Right forelimb (tissue), 1 donor: Measurements from ENCODE around the gene NCOA7.
"Not testable (repeated sequence)": the region's sequence is repeated elsewhere in the genome, so short reads cannot be mapped to it uniquely, and the experiment has no call there.

Experiments
- DNase-seq: peaks from one replicate; pipeline ENCODE4 v3.0.0-alpha.2; 2018

The NCOA7 gene

DNA sequence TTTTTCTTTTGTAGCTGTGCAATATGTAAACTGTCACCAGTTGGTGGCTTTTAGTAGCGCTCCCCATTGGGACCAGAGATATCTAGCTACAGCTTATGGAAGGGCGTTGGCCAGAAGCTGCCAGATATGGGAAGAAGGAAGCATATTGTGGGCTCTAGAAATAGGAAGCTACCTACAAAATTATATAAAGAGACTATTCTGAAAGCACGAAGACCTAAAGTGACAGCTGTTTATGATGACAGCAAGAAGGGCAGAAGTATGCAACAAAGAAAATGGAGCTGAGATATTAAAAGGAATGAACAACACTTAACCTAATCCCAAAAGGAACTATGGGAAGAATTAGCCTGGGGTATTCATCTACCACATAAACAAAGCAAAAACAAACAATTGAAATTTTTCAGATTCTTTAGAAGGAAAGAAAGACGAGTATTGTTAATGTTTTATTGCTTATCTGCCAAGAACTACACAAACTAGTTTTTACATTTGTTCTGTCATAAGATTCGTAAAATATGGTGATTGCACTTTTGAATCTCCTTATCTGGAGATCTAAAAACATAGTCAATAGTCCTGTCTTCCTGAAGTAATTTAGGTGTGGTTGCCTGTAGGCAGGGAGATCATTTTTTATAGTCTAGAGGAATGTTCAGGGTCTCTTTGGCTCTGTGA lies 81.6 kb downstream of the NCOA7 start:
- DNase-seq, result no peak

DNA sequence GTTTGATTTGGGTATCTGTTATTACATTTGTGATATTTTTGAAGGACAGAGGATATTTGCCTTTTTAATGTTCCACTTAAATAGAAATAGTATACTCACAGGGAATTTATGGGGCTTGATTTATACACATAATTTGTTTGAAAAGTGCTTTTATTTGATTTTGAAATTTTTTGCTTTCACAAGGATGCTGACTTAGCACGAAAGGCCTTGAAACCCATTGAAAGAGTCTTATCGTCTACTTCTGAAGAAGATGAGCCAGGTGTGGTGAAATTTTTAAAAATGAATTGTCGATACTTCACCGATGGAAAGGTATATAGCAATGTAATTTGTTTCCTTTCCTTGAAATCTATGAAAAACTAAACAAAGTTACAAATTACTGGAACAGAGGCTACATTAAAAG lies 91.5 kb downstream of the NCOA7 start:
- no peak for DNase-seq

DNA sequence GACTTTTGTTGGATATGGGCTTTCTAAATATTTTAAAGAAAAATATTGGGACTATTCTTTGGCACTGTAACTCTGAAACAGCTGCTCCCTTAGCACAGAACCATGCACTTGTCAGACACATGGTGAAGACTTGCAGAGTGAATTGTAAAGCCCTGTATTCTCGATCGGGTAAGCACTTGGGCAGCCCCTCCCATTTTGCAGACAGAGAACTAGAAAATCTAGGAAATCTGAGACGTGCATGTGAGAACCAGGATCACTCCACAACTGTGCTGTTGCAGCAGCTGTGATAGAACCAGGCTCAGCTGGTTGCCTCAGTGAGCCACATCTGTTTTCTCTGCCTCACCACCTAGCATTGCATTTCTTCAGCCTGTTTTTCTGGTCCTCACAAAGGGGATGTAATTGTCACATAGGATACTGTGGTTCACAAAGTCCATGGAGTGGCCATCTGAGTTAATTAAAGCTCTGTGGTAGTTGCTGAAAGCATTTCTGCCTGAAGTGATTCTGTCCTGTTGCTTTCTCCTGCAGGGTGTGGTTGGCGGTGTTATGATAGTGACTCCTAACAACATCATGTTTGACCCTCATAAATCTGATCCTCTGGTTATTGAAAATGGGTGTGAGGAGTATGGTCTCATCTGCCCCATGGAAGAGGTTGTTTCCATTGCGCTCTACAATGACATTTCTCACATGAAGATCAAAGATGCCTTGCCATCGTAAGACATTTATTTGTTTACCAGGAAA lies 94.0 kb downstream of the NCOA7 start:
- DNase-seq, result no peak

DNA sequence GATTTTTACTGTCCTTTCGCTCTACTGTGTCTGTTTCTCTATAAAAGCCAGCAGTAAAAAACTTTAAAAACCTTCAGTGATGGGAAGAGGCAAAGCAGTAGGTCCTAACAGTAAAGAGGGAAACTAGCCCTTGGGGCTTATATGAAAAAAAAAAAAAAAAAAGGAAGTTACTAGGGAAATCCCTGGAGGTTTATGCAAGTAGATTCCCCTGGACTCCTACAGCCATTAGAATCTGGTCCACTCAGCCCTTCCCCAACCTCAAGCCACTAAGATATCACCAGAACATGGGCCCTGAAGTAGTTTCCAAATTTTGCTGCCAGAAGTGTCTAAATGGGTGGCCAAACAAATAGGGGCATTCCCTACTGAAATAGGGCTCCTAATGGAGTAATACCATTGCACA lies 95.3 kb downstream of the NCOA7 start:
- DNase-seq, result no peak

DNA sequence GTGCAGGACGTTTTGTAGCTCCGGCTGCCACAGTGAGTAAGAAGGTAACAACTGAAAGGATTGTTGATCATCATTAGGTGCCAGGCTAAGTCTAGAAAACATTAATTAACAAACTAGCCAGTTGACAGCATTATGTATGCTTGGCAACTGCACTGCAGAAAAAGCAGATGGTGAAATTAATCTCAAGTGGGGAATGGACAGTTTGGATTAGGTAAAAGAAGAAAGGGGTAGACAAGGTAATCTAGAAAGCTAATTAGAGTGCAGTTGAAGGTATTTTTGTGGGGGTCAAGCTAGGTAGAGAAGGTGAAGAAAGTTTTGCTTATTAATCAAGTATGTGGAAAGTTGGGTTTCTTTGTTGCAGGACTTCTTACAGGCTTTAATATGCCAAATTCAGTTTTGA lies 96.2 kb downstream of the NCOA7 start:
- DNase-seq, result no peak

DNA sequence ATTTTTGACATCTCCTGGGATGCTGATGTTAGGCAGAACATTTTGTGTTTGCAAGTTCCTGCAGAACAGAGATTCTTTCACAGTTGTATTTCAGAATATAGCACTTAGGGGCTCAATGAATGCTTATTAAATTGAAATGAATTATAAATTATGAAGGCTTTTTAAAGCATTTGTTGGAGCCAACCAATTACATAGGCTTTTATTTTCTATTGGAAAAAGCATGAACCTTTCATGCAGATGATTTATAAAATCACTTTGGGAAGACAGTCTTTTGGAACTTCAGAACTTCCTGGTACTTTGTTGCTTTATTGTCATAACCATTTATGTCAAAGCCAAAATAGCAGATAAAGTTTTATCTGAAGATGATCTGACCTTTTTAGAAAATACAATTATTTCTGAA lies 96.6 kb downstream of the NCOA7 start:
- no peak for DNase-seq

DNA sequence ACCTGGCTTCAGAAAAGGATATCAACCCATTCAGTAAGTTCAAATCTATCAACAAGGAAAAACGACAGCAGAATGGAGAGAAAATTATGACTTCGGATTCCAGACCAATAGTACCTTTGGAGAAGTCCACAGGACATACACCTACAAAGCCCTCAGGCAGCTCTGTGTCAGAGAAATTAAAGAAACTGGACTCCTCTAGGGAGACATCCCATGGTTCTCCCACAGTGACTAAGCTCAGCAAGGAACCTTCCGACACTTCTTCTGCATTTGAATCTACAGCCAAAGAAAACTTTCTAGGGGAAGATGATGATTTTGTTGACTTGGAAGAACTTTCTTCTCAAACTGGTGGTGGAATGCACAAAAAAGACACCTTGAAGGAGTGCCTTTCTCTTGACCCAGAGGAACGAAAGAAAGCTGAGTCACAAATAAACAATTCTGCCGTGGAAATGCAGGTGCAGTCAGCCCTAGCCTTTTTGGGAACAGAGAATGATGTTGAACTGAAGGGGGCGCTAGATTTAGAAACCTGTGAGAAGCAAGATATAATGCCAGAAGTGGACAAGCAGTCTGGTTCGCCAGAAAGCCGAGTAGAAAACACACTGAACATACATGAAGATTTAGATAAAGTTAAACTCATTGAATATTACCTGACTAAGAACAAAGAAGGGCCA lies 98.4 kb downstream of the NCOA7 start:
- DNase-seq, result no peak

DNA sequence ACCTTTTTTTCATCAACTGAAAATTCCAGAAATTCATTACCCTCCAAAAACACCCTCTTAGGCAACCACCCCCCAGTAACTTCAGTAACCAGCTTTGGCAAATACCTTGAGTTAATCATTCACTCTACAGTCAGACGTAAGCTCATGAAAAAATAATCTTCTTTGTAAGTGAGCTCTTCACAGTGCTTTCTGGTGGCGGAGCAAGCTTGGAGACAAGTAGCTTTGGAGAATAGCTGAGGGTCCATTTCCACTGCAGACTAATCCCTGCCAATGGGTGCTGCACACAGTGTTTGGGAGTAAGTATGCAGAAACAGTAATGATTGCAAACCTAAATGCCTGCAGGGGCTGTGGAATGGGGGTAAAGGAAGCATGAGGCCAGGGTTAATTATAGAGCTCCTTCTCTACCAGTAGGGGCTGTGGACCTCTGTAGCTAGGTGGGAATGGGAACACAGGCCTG lies 109.0 kb downstream of the NCOA7 start:
- DNase-seq, result no peak

DNA sequence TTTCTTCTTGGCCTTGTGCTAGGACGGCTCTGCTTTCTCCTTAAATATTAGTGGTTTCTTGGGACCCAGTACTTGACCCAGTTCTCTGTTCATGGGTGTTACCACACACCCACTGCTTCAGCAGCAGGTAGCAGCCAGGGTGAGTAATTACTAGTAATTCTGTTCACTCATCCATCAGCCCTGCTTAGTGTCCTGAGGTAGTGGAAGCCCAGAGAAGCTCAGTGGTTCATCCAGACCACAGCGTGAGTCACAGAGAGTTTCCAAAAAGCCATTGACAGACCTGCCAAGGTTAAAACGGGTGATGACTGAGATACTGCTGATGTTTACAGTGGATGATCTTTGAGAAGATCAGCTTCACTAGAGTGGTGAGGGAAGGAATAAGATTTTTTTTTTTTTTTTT lies 114.1 kb downstream of the NCOA7 start:
- no peak for DNase-seq

DNA sequence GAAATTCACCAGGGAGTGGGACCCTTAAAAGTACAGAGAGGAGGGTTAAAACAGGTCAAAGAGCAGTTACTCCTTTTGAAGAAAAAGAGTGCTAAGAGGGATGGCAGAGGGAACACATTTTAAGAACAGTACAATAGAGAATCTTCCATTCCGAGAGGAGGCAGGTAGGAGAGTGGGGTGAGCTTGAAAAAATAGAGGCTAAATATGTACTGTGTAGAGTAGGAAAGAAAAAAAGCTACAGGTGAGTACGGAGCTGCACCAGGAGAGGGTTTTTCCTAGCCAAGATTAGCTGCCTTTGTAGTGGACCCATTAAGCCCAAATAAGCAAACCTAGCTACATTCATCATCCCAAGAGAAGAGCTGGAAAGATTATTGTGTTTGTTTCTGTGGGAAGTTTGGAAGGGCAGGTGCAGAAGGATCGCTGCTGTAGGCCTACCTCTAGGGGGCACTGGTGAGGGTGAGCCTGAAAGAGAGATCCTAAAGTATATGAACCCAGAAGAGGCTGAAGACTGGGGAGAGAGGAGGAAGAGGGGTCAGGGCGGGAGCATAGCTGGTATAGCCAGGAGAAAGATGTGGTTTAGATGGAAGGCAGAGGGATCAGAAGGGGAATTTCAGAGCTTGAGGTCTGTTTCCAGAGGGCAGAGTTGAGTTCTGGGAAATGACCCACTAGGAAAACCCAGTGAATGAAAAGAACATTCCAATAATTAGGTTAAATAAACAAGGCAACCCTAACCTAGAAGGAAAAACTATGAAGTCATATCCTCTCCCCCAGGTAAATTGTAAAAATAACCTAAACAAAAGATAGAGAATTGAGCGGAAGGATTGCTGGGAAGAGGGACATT lies 115.6 kb downstream of the NCOA7 start:
- no peak for DNase-seq

DNA sequence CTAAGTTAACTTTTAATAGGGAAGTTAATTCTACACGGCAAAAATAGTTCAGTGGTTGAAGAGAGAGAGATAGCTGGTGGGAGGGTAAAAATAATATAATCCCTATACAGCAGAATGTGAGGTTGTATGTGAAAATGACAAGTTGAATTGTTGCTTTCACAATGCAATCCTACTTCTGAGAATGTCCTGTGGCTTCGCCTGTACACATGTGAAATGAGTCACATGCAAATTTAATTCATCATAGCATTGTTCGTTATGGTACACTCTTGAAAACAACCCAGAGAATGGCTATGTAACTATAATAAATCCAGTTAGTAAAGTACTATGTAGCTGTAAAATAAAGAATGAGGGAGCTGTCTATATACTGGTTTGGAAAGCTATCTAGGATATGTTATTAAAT lies 119.8 kb downstream of the NCOA7 start:
- DNase-seq, result no peak

DNA sequence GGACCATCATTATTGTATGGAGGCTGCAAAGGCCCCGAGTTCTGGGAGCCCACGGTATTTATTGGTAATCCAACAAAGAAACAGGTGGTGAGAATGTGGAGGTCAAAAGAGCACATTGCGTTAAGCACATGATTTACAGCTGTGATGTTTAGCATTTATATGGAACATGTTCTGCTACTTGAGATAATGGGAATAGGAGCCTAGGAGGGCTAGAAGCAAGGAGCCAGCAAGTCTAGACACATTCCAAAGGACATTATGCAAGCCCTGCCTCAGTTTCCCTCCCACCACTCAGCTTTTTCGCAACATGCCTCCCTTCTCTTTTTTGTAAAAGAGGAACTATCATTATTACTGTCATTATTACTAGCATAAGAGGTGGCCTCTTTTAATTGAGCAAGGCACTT lies 120.3 kb downstream of the NCOA7 start:
- DNase-seq, result not testable (repeated sequence)

DNA sequence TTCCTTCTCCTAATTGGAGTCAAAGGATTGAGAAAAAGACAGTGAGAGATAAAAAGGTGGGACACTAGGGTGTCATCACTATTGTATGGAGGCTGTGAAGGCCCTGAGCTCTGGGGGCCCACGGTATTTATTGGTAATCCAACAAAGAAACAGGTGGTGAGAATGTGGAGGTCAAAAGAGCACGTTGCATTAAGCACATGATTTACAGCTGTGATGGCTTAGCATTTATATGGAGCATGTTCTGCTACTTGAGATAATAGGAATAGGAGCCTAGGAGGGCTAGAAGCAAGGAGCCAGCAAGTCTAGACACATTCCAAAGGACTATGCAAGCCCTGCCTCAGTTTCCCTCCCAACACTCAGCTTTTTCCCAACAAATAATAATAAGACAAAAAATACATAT lies 121.7 kb downstream of the NCOA7 start:
- not testable (repeated sequence) for DNase-seq

DNA sequence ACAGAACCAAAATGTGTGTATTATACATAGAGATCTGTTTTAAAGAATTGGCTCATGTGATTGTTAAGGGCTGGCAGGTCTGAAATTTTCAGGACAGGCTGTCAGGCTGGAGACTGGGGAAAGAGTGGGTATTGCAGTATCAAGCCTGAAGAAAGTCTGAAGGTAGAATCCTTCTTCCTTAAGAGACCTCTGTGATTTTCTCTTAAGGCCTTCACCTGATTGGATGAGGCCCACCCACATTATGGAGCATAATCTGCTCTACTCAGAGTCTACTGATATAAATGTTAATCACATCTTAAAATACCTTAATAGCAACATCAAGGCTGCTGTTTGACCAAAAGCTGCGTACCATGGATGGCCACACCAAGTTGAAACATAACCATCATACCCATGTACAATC lies 122.4 kb downstream of the NCOA7 start:
- no peak for DNase-seq

DNA sequence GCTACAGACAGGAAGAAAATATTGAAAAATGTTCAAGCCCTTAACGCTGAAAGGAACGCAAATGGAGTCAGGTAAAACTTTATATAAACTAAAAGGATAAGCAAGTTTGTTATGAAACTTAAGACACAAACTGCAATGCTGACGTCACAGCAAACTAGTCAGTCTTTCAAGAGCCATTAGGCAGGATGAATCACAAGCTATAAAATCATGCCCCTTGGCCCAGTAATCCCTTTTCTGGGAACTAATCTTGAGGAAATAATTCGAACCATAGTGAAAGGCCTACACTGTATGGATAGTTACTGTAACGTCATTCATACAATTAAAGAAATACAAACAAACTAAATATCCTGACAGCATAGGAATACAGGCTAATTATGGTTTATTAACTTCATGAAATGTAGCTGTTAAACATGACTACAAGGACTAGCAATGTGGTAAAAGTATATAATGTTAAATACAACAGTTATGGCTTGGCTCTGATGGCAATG lies 123.1 kb downstream of the NCOA7 start:
- DNase-seq, result no peak

DNA sequence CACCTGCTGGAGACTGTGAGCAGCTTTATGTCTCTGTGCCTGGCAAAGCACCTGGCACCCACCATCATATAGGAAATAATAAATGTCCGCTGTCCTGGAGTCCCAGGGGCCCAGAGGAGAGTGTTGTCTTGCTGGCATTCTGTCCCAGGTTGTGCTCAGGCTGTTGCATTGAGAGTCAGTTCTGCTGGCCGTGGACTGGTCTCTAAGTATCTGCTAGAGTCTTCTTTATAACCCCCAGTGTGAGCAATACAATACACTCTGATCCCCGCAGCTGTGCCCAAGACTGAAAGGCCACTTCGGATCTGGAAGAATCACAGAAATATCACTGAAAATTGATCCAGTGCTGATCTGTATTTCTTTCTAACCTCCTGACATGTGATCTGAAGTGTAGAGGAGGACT lies 127.5 kb downstream of the NCOA7 start:
- no peak for DNase-seq

DNA sequence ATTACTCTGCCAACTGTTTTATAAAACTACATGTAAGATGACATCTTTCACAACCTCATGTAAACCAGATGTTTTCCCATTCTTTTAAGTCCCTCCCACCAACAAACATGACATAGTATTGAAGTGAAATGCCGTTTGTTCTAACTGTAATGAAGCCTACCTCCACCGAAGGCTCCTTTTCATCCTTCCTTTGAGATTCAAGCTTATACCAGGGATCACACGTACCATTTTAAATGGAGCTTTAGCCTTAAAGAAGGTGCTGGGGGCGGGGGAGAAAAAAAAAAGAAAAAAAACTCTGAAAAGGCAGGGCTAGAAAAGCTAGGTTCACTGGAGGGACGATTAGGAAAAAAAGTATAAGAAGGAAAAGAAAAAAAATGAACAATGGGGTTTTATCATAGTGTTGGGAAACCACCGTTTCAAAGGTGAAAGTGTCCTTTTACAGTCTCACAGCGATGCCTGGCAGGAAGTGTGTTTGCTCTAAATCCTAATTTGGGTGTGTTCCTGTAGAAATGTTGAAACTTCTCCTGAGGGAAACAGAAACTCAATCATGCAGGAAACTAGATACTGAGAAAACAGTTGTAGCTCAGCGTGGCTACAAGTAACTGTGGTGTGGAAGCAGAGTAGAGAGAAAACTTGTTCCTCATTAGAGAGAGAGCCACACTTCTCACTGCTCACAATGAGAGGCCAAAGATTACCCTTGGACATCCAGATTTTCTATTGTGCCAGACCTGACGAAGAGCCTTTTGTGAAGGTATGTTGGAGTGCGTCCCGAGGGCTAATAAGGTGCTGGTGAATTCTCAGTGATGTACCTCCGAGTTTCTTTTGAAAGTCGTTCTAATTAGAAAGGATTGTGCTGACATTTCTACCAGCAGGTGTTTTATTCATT lies 128.2 kb downstream of the NCOA7 start:
- no peak for DNase-seq

DNA sequence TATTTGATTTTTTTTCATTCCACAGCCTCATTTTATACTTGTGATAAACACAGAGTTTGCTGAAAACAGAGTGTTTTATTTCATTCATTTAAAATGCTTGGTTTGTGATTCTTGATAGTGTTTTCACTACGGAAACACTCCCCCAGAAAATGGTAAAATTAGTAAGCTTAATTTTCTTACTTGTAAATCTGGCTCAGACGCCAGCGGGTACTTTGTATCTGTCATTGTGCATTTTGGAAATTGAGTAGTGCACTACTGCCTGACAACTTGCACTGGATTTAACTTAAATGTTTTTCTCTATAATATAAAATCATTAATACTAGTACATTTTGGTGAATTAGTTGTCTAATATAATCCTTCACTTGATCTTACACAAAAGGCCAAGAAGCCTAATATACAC lies 128.9 kb downstream of the NCOA7 start:
- no peak for DNase-seq

DNA sequence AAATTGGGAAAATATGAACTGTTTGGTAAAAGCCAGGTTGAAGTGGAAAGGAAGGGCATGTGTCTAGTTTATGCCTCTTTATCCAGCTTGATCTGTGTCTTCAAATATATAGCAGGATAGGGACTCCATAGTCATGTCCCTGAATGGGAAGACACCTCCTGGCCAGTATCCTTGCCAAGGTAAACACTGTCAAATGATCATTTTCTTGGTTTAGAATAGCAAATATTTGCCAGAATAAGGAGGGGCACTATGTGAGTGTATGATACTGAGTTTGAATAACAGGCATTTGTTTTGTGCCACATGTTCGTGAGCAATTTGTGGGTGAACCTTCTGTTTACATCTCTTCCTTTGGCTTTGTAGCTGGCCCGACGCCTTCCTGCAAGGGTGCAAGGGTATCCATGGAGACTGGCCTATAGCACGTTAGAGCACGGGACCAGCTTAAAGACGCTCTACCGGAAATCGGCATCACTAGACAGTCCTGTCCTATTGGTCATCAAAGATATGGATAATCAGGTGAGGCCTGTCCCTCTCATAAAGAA lies 131.6 kb downstream of the NCOA7 start:
- DNase-seq, result no peak

DNA sequence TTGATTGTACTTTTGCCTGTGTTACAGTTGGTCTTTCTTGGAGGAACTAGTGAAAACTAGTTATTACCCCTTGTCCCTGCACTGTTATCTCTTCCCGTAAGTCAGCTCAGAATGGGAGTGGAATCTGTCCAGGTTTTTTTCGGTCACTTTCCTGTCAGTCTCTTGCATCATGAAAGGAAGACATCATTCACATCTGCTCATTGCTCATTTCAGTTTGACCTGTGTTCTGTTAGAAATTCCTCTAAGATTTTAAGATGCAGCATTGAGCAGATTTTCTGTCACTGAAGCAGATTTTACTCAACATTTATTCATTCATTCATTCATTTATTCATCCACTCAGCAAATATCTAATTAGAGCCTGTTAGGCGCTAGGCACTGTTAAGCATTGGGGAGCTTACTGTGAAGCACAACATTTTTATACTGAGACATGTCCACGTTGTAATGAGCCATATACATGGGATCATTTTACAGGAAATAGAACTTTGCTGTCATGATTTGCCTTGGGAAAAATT lies 132.7 kb downstream of the NCOA7 start:
- DNase-seq, result no peak

DNA sequence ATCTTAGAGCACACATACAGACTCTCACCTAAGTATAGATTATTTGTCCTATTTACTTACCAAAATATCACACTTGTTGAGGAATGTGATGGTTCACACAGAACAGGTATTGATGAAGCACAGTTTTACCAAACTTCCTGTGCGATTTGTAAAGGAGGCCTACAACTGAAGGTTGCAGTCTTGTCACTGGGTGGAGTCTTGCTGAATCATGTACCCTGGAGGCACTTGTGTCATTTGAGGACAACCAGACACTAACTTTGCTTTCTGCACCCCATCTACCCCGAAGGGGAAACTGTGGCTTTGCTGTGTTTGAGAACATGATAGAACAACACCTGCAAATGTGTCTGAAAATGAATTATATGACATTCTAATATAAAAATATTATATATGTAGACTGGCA lies 133.4 kb downstream of the NCOA7 start:
- no peak for DNase-seq
